IgD-negative memory B cell (primary cell): Measurements from ENCODE around the gene SANBR. TPM values are rescaled to one million over a fixed set of nuclear protein-coding genes. Genes with fewer than 3 reads are reported as not detected.
A peak's percentile ranks its signal among the peaks of the same experiment; 100 is the strongest.

Source experiments
- H3K27ac Mint-ChIP-seq, 3 donors: one replicate each; pipeline ENCODE4 v1.8.0; 2020 to 2022; ENCODE audit warnings: mild to moderate bottlenecking in 3 of 3, mixed read lengths in 3 of 3, moderate library complexity in 1 of 3
- H3K27me3 Mint-ChIP-seq: one replicate; pipeline ENCODE4 v1.8.0; 2021; ENCODE audit warnings: mixed read lengths
- H3K36me3 Mint-ChIP-seq: one replicate; pipeline ENCODE4 v1.8.0; 2020; ENCODE audit warnings: mild to moderate bottlenecking, mixed read lengths
- H3K4me1 Mint-ChIP-seq, 3 donors: one replicate each; pipeline ENCODE4 v1.8.0; 2020 to 2022; ENCODE audit warnings: mixed read lengths in 3 of 3, mild to moderate bottlenecking in 1 of 3
- H3K4me3 Mint-ChIP-seq, 4 donors: one replicate each; pipeline ENCODE4 v1.8.0; 2020 to 2022; ENCODE audit warnings: mild to moderate bottlenecking in 4 of 4, mixed read lengths in 4 of 4, moderate library complexity in 3 of 4
- H3K9me3 Mint-ChIP-seq, 3 donors: one replicate each; pipeline ENCODE4 v1.8.0; 2020 to 2021; ENCODE audit warnings: mixed read lengths in 3 of 3, mild to moderate bottlenecking in 1 of 3
- polyA plus RNA-seq: library from polyadenylated mRNA; unstranded; fragments of 300-500 nt; fragmentation: Illumina TruSeq; gene quantifications from one replicate; pipeline ENCODE4 v1.2.3, GENCODE V29; 2021

The SANBR gene
- polyA plus RNA-seq, 1 donor from 2014 or later = 1.7 TPM

GRCh38 chr2:61045226-61045625, 20.4 kb upstream of the SANBR start:
- peaks cover 15% of the 10 kb centered on the region for H3K36me3 Mint-ChIP-seq
- no peak overlapping the region for H3K4me3 Mint-ChIP-seq
- no peaks in the 10 kb centered on the region for H3K27me3 Mint-ChIP-seq
- H3K4me1 Mint-ChIP-seq = peaks cover 19 to 21% (median 19%) of the 10 kb centered on the region in 3 donors
- H3K27ac Mint-ChIP-seq = no peak overlapping the region
- H3K9me3 Mint-ChIP-seq = no peaks in the 10 kb centered on the region

GRCh38 chr2:61045999-61046398, 19.7 kb upstream of the SANBR start:
- Mint-ChIP-seq H3K9me3 (no peaks in the 10 kb centered on the region), H3K4me3 (no peak overlapping the region), H3K27ac (no peak overlapping the region)

GRCh38 chr2:61055557-61055956, 10.1 kb upstream of the SANBR start:
- Mint-ChIP-seq H3K27me3 (no peaks in the 10 kb centered on the region), H3K36me3 (peaks cover 3% of the 10 kb centered on the region), H3K27ac (no peak overlapping the region), H3K4me3 (no peak overlapping the region), H3K9me3 (no peaks in the 10 kb centered on the region), H3K4me1 (no peaks in the 10 kb centered on the region)

More at GRCh38 chr2:61045999-61046398, 19.7 kb upstream of the SANBR start:
- peaks cover 15% of the 10 kb centered on the region for H3K36me3 Mint-ChIP-seq
- no peaks in the 10 kb centered on the region for H3K27me3 Mint-ChIP-seq
- H3K4me1 Mint-ChIP-seq = peaks cover 19 to 21% (median 19%) of the 10 kb centered on the region in 3 donors

- H3K4me1 Mint-ChIP-seq = peaks cover 0 to 1% (median 0%) of the 10 kb centered on the region in 3 donors
- no peak overlapping the region for H3K4me3 Mint-ChIP-seq
- H3K27me3 Mint-ChIP-seq = no peaks in the 10 kb centered on the region
- no peak overlapping the region for H3K27ac Mint-ChIP-seq
- no peaks in the 10 kb centered on the region for H3K9me3 Mint-ChIP-seq
- H3K36me3 Mint-ChIP-seq = peaks cover 3% of the 10 kb centered on the region
Measured at GRCh38 chr2:61057562-61057961, 8.1 kb upstream of the SANBR start.

GRCh38 chr2:61059382-61059781, 6.3 kb upstream of the SANBR start:
- Mint-ChIP-seq H3K4me3 (no peak overlapping the region), H3K27ac (no peak overlapping the region), H3K27me3 (no peaks in the 10 kb centered on the region), H3K9me3 (no peaks in the 10 kb centered on the region), H3K36me3 (peaks cover 3% of the 10 kb centered on the region), H3K4me1 (peaks cover 0 to 1% (median 0%) of the 10 kb centered on the region in 3 donors)

GRCh38 chr2:61074100-61074499, 8.4 kb downstream of the SANBR start:
- Mint-ChIP-seq H3K36me3 (peaks cover 3% of the 10 kb centered on the region), H3K4me3 (no peak overlapping the region), H3K9me3 (no peaks in the 10 kb centered on the region), H3K27ac (no peak overlapping the region), H3K27me3 (no peaks in the 10 kb centered on the region), H3K4me1 (no peaks in the 10 kb centered on the region)

- Mint-ChIP-seq H3K27ac (no peak overlapping the region), H3K9me3 (no peaks in the 10 kb centered on the region), H3K4me3 (no peak overlapping the region), H3K4me1 (no peaks in the 10 kb centered on the region), H3K27me3 (no peaks in the 10 kb centered on the region), H3K36me3 (peaks cover 5% of the 10 kb centered on the region)
Measured at GRCh38 chr2:61085883-61086282, 20.2 kb downstream of the SANBR start.

- Mint-ChIP-seq H3K4me1 (no peaks in the 10 kb centered on the region), H3K36me3 (peaks cover 4% of the 10 kb centered on the region), H3K9me3 (no peaks in the 10 kb centered on the region), H3K4me3 (no peak overlapping the region), H3K27ac (no peak overlapping the region), H3K27me3 (no peaks in the 10 kb centered on the region)
Measured at GRCh38 chr2:61089797-61090196, 24.1 kb downstream of the SANBR start.

- no peak overlapping the region for H3K4me3 Mint-ChIP-seq
- H3K9me3 Mint-ChIP-seq = no peaks in the 10 kb centered on the region
- H3K27me3 Mint-ChIP-seq = no peaks in the 10 kb centered on the region
- peaks cover 4% of the 10 kb centered on the region for H3K36me3 Mint-ChIP-seq
- H3K27ac Mint-ChIP-seq = no peak overlapping the region
- no peaks in the 10 kb centered on the region for H3K4me1 Mint-ChIP-seq
Measured at GRCh38 chr2:61090386-61090921, 24.8 kb downstream of the SANBR start.

- no peak overlapping the region for H3K4me3 Mint-ChIP-seq
- peaks cover 0 to 1% (median 0%) of the 10 kb centered on the region in 3 donors for H3K4me1 Mint-ChIP-seq
- H3K27me3 Mint-ChIP-seq = no peaks in the 10 kb centered on the region
- no peaks in the 10 kb centered on the region for H3K9me3 Mint-ChIP-seq
- H3K36me3 Mint-ChIP-seq = peaks cover 1% of the 10 kb centered on the region
- H3K27ac Mint-ChIP-seq = no peak overlapping the region
Measured at GRCh38 chr2:61091485-61091884, 25.8 kb downstream of the SANBR start.

GRCh38 chr2:61096438-61096837, 30.8 kb downstream of the SANBR start:
- no peak overlapping the region for H3K27ac Mint-ChIP-seq
- H3K27me3 Mint-ChIP-seq = no peaks in the 10 kb centered on the region

GRCh38 chr2:61100801-61101200, 35.1 kb downstream of the SANBR start:
- no peaks in the 10 kb centered on the region for H3K27me3 Mint-ChIP-seq
- no peak overlapping the region for H3K4me3 Mint-ChIP-seq
- H3K4me1 Mint-ChIP-seq = peaks cover 0 to 1% (median 0%) of the 10 kb centered on the region in 3 donors
- peaks cover 5% of the 10 kb centered on the region for H3K36me3 Mint-ChIP-seq
- peaks cover 0 to 2% (median 0%) of the 10 kb centered on the region in 3 donors for H3K9me3 Mint-ChIP-seq
- no peak overlapping the region for H3K27ac Mint-ChIP-seq

More at GRCh38 chr2:61096438-61096837, 30.8 kb downstream of the SANBR start:
- H3K9me3 Mint-ChIP-seq = no peaks in the 10 kb centered on the region
- peaks cover 3% of the 10 kb centered on the region for H3K36me3 Mint-ChIP-seq
- peaks cover 0 to 1% (median 0%) of the 10 kb centered on the region in 3 donors for H3K4me1 Mint-ChIP-seq
- H3K4me3 Mint-ChIP-seq = no peak overlapping the region

GRCh38 chr2:61109291-61109690, 43.6 kb downstream of the SANBR start:
- H3K36me3 Mint-ChIP-seq = peaks cover 2% of the 10 kb centered on the region
- H3K27ac Mint-ChIP-seq = peak overlapping the region in 1 of 3 donors; percentile 16
- H3K4me1 Mint-ChIP-seq = no peaks in the 10 kb centered on the region
- peaks cover 0 to 12% (median 8%) of the 10 kb centered on the region in 3 donors for H3K9me3 Mint-ChIP-seq
- no peak overlapping the region for H3K4me3 Mint-ChIP-seq
- H3K27me3 Mint-ChIP-seq = no peaks in the 10 kb centered on the region

GRCh38 chr2:61111708-61112107, 46.0 kb downstream of the SANBR start:
- peaks cover 5% of the 10 kb centered on the region for H3K36me3 Mint-ChIP-seq
- H3K4me3 Mint-ChIP-seq = no peak overlapping the region

GRCh38 chr2:61114147-61114546, 48.5 kb downstream of the SANBR start:
- peaks cover 5% of the 10 kb centered on the region for H3K36me3 Mint-ChIP-seq
- H3K4me1 Mint-ChIP-seq = no peaks in the 10 kb centered on the region
- H3K4me3 Mint-ChIP-seq = no peak overlapping the region
- H3K27ac Mint-ChIP-seq = no peak overlapping the region
- no peaks in the 10 kb centered on the region for H3K27me3 Mint-ChIP-seq
- peaks cover 0 to 12% (median 8%) of the 10 kb centered on the region in 3 donors for H3K9me3 Mint-ChIP-seq

More at GRCh38 chr2:61111708-61112107, 46.0 kb downstream of the SANBR start:
- Mint-ChIP-seq H3K4me1 (no peaks in the 10 kb centered on the region), H3K27ac (no peak overlapping the region), H3K9me3 (peaks cover 0 to 12% (median 8%) of the 10 kb centered on the region in 3 donors), H3K27me3 (no peaks in the 10 kb centered on the region)
